ENCODE data around the gene CNTNAP2.

Gene CNTNAP2

DNA sequence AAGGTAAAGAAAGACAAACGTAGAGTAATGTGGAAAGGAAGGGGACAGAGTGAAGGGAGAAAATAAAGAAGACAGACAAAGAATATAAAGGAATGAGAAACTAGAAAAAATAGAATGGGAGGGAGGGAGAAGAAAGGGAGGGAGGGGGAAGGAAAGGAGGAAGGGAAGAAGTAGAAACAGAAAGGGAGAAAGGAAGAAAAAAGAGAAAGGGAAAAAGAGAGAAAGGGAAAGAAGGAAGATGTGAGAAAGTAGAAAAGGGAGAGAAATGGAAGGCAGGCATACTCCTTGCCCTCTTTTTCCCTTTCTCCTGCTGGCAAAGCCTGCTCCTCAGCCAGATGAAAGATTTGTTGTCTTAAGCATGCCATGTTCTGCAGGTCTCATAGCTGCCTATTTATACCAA lies 1336.2 kb downstream of the CNTNAP2 start:
- H3K27ac ChIP-seq, result no peak overlapping the region
- TF ChIP-seq, protein P1, sequence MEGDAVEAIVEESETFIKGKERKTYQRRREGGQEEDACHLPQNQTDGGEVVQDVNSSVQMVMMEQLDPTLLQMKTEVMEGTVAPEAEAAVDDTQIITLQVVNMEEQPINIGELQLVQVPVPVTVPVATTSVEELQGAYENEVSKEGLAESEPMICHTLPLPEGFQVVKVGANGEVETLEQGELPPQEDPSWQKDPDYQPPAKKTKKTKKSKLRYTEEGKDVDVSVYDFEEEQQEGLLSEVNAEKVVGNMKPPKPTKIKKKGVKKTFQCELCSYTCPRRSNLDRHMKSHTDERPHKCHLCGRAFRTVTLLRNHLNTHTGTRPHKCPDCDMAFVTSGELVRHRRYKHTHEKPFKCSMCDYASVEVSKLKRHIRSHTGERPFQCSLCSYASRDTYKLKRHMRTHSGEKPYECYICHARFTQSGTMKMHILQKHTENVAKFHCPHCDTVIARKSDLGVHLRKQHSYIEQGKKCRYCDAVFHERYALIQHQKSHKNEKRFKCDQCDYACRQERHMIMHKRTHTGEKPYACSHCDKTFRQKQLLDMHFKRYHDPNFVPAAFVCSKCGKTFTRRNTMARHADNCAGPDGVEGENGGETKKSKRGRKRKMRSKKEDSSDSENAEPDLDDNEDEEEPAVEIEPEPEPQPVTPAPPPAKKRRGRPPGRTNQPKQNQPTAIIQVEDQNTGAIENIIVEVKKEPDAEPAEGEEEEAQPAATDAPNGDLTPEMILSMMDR (conservative IDR thresholded peaks at IDR 0.05), result no peak

DNA sequence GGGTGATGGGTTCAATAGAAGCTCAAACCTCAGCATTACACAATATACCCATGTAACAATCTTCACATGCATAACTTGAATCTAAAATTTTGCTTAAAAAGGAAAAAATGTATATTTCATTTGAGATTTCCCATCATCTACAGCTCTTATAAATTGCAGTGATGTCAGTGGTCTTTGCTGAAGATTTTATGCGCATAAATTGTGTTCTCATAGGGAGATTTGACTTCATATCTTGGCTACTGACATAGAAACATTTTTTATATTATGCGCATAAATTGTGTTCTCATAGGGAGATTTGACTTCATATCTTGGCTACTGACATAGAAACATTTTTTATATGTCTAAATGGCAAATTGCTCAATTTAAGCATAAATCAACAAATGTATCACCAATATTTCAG lies 1348.6 kb downstream of the CNTNAP2 start:
- TF ChIP-seq, protein P1 (conservative IDR thresholded peaks at IDR 0.05), result no peak
- no peak overlapping the region for H3K27ac ChIP-seq

DNA sequence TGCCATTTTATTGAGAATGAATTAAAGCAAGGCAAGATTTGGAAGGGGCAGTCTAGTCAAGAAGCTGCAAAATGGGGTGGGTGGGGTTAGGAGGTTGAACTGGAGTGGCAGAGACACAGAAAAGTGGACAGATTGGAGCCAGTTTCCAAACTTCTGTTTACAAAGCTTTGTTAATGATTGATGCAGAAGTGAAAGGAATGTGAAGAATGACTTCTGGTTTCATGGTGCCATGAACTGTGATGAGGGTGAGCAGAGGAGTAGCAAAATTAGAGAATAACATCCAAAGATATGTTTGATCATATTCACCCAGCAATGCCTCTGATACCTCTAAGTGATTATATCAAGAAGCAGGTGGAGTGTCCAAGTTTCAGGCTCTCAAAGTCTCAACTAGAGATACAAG lies 1356.0 kb downstream of the CNTNAP2 start:
- TF ChIP-seq, protein P1 (conservative IDR thresholded peaks at IDR 0.05), result no peak
- H3K27ac ChIP-seq, result no peak overlapping the region

DNA sequence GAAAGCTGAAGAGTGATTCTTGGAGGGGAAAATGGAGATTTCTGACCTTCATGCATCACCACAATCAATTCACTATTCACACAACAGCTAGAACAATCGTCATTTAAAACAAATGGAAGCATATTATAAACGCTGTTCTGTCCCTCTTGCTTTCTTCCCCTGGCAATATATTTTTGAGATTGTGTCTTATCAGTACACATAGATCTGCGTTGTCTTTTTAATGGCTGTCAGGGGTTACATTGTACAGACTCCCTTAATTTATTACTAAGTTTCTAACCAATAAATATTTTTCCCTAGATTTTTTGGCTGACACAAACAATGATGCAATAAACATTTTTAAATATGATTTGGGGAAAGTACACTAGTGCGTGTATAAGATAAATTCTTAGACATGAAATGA lies 1358.3 kb downstream of the CNTNAP2 start:
- TF ChIP-seq, protein P1 (conservative IDR thresholded peaks at IDR 0.05), result no peak
- no peak overlapping the region for H3K27ac ChIP-seq

DNA sequence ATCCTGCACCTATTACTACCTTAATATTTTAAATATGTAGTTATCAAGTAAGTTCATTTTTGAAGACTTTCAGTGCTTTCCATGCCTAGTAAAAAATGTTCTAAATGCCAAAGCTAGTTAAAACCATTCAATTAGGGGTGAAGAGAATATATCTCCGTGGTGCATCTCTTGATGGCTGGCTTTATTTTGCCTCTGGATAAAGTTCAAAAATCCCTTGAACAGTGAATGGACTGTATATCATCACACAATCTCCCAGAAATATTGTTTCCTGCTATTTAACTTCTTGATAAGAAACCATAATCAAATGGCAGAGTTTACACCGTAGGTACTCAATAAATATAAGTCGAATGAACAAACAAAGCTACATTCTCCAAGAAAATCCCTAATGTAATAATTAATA lies 1360.9 kb downstream of the CNTNAP2 start:
- H3K27ac ChIP-seq, result no peak overlapping the region
- TF ChIP-seq, protein P1 (conservative IDR thresholded peaks at IDR 0.05), result no peak

DNA sequence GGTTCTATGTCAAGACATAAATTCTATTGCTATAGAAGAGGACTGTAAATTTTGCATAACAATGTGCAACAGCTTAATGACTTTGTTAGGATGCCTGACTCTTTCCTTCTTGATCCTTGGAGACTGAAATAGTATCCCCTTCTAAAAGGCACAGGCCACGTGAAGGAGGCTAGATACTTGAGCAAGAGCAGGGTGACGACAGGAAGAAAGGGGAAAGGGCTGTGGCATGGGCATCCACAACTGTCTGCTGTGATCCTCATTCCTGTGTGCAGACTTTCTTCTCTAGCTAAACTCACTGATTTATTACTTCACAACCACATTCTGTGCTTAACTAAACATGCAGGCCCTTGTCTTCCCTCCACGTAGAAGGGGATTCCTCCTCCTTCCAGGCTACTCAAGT lies 1362.2 kb downstream of the CNTNAP2 start:
- H3K27ac ChIP-seq, result no peak overlapping the region
- TF ChIP-seq, protein P1 (conservative IDR thresholded peaks at IDR 0.05), result no peak

DNA sequence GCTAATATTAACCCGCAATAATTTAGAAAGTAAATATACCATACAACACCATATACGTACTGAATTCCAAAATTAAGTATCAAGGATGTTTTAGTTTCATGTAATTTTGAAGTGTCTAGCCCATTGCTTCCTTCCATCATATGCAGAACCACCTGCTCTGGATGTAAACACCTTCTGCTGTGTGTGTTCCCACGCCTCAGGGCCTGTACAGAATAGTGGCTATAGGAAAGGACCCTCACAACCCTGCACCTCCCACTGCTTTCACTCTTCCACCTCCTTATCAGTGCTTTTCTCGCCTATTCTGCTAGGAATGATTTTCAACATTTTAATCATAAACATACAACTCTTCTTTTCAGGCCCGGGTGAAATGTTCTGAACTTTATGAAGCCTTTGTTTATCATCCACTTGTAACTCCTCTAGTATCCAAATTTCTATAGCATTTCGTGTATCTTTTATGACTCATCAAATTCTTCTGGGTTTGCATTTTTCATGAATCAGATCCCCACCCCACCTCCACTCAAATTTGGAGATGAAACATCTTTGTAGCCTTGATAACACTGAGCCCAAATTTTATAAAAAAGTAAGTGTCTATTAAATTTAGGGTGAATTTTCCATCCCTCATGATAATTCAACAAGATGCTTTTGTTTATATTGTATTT lies 1367.2 kb downstream of the CNTNAP2 start:
- no peak overlapping the region for H3K27ac ChIP-seq
- TF ChIP-seq, protein P1 (conservative IDR thresholded peaks at IDR 0.05), result no peak

All from VCaP (cell line).